Astrocyte (in vitro differentiated cells and primary cell): ENCODE measurements around the gene TMEM47.

ENCODE experiments used
- EZH2 ChIP-seq: IDR thresholded peaks from 2 replicates; pipeline ENCODE4 v1.6.1; 2012; ENCODE audit warnings: mild to moderate bottlenecking, low read length, inconsistent platforms; ENCODE audit not compliant: insufficient read depth
- TF ChIP-seq, protein P1 (sequence below): IDR thresholded peaks from 2 replicates; pipeline ENCODE4 v1.5.1; 2011; ENCODE audit warnings: low read depth, mild to moderate bottlenecking, inconsistent platforms, low read length, moderate library complexity; ENCODE audit not compliant: insufficient read depth

DNA sequence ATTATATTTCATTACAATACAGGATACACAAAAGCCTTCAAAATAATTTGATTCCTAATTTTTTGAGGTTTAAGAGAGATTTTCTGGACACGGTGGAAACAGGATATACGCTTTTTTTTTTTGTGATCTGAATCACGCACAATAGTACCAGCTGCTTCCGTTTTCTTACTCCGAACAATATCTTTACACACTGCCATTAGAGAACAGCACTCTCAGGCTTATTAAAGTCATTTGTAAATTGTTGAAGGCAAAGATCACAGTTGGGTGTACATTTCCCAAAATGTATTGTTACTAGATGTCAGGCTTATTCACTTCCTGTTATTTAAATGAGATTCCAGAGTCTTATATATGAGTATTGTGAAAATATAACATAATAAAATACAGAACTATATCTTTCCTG lies 71.5 kb downstream of the TMEM47 start:
- TF ChIP-seq EZH2, result no peak
- TF ChIP-seq, protein P1, sequence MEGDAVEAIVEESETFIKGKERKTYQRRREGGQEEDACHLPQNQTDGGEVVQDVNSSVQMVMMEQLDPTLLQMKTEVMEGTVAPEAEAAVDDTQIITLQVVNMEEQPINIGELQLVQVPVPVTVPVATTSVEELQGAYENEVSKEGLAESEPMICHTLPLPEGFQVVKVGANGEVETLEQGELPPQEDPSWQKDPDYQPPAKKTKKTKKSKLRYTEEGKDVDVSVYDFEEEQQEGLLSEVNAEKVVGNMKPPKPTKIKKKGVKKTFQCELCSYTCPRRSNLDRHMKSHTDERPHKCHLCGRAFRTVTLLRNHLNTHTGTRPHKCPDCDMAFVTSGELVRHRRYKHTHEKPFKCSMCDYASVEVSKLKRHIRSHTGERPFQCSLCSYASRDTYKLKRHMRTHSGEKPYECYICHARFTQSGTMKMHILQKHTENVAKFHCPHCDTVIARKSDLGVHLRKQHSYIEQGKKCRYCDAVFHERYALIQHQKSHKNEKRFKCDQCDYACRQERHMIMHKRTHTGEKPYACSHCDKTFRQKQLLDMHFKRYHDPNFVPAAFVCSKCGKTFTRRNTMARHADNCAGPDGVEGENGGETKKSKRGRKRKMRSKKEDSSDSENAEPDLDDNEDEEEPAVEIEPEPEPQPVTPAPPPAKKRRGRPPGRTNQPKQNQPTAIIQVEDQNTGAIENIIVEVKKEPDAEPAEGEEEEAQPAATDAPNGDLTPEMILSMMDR, result no peak
